GM12878 (cell line): Measurements from ENCODE around the gene GYS2. TPM values are rescaled to one million over a fixed set of nuclear protein-coding genes. Genes with fewer than 3 reads are reported as not detected.

Experiments used
- ATAC-seq: fragments of 200-7000 bp; cut with Tn5 transposase; 3 replicates; pipeline ENCODE4 v1.9.1; 2020; ENCODE audit warnings: mild to moderate bottlenecking, moderate library complexity
- BruUV-seq: library from RNA; stranded (reverse); fragments of 400-500 nt; replicated peaks from 2 replicates; lab custom pipeline; 2021; lab: Mats Ljungman, UMichigan
- CTCF ChIA-PET: fragments of 300-600 bp; sonication (Branson Sonifier 250); formaldehyde crosslinking; extraction: SDS; loops from one replicate; lab custom pipeline; 2021; ENCODE audit warnings: inconsistent platforms; lab: Yijun Ruan, JAX
- POLR2A ChIA-PET: fragments of 350-600 bp; formaldehyde crosslinking; extraction: SDS; loops from one replicate; lab custom pipeline; 2021; ENCODE audit warnings: inconsistent platforms; lab: Charles Lee
- RAD21 ChIA-PET: fragments of 300-600 bp; sonication (Branson Sonifier 250); formaldehyde crosslinking; loops from one replicate; lab custom pipeline; 2023; ENCODE audit warnings: antibody characterized with exemption; ENCODE audit not compliant: unreplicated experiment; lab: Charles Lee
- SMC1A ChIA-PET: fragments of 300-600 bp; sonication (Branson Sonifier 250); formaldehyde crosslinking; loops from one replicate; lab custom pipeline; 2023; ENCODE audit not compliant: unreplicated experiment, uncharacterized antibody; lab: Charles Lee
- DNase-seq: peaks from one replicate; pipeline ENCODE4 v3.0.0-alpha.2; 2011; ENCODE audit warnings: low read depth, low spot score
- FAIRE-seq: peaks from 3 replicates; lab custom pipeline; 2011; peaks lifted over from hg19 to GRCh38; lab: Jason Lieb, UNC
- H2AFZ ChIP-seq: 2 replicates; pipeline ENCODE4 v1.6.0; 2011; ENCODE audit warnings: low read depth, low read length, control low read depth; ENCODE audit not compliant: control insufficient read depth
- H3K27ac ChIP-seq: 2 replicates; pipeline ENCODE4 v1.5.1; 2011; ENCODE audit warnings: control low read depth; ENCODE audit not compliant: control insufficient read depth, insufficient read depth
- H3K27me3 ChIP-seq, 2 experiments: replicated peaks in 1 of 2; 2 replicates each; pipeline versions ENCODE4 v1.6.0 to v1.6.1; 2011; ENCODE audit warnings: low read length in 1 of 2; ENCODE audit not compliant: control insufficient read depth in 2 of 2, insufficient read depth in 2 of 2
- H3K36me3 ChIP-seq, 2 experiments: 2 replicates each; pipeline ENCODE4 v1.5.1; 2011; ENCODE audit warnings: low read length in 1 of 2; ENCODE audit not compliant: control insufficient read depth in 2 of 2, insufficient read depth in 2 of 2
- H3K4me1 ChIP-seq: 2 replicates; pipeline ENCODE4 v1.6.1; 2011; ENCODE audit warnings: mild to moderate bottlenecking, low read length, moderate library complexity, mixed read lengths; ENCODE audit not compliant: control insufficient read depth, insufficient read depth
- H3K4me2 ChIP-seq: 2 replicates; pipeline ENCODE4 v1.6.0; 2011; ENCODE audit warnings: control low read depth; ENCODE audit not compliant: control insufficient read depth, insufficient read depth
- H3K4me3 ChIP-seq: fragments of 200-600 bp; sonication (generic); 2 replicates; pipeline ENCODE4 v1.5.1; 2016
- H3K79me2 ChIP-seq: 2 replicates; pipeline ENCODE4 v1.6.0; 2011; ENCODE audit warnings: low read length; ENCODE audit not compliant: control insufficient read depth, insufficient read depth
- H3K9ac ChIP-seq: 2 replicates; pipeline ENCODE4 v1.8.0; 2011; ENCODE audit warnings: low read length, control low read depth, mixed read lengths; ENCODE audit not compliant: control insufficient read depth, insufficient read depth
- H3K9me3 ChIP-seq: replicated peaks from 3 replicates; pipeline ENCODE4 v1.5.1; 2011; ENCODE audit warnings: mild to moderate bottlenecking, low read length; ENCODE audit not compliant: control insufficient read depth, insufficient read depth
- H4K20me1 ChIP-seq: 2 replicates; pipeline ENCODE4 v1.6.0; 2011; ENCODE audit not compliant: control insufficient read depth, insufficient read depth
- ATF3 ChIP-seq: IDR thresholded peaks from 2 replicates; pipeline ENCODE4 v1.6.1; 2011; ENCODE audit warnings: low read depth, mild to moderate bottlenecking, low read length, moderate library complexity, borderline replicate concordance; ENCODE audit errors: extremely low read depth
- CUX1 ChIP-seq: IDR thresholded peaks from 2 replicates; pipeline ENCODE4 v1.6.1; 2012; ENCODE audit warnings: improper control_type of control experiment, low read depth, low read length; ENCODE audit not compliant: insufficient replicate concordance
- ELK1 ChIP-seq: IDR thresholded peaks from 2 replicates; pipeline ENCODE4 v1.6.1; 2012; ENCODE audit warnings: low read depth, low read length, improper control_type of control experiment
- HDAC2 ChIP-seq: fragments of 200-600 bp; sonication (generic); IDR thresholded peaks from 2 replicates; pipeline ENCODE4 v1.6.1; 2017
- IKZF2 ChIP-seq, 2 experiments: fragments of 450-650 bp; IDR thresholded peaks; 2 replicates each; pipeline ENCODE4 v1.6.1; 2017; ENCODE audit warnings: mild to moderate bottlenecking in 2 of 2, moderate library complexity in 2 of 2
- IRF4 ChIP-seq: IDR thresholded peaks from 2 replicates; pipeline ENCODE4 v1.6.1; 2011; ENCODE audit warnings: low read depth, low read length
- NR2F1 ChIP-seq: fragments of 450-650 bp; conservative IDR thresholded peaks from 2 replicates; pipeline ENCODE4 v1.6.1; 2017; ENCODE audit warnings: mild to moderate bottlenecking
- POLR2AphosphoS2 ChIP-seq: IDR thresholded peaks from 2 replicates; pipeline ENCODE4 v1.6.1; 2011; ENCODE audit warnings: low read depth, mild to moderate bottlenecking, low read length, improper control_type of control experiment, moderate library complexity
- SMAD1 ChIP-seq: fragments of 450-650 bp; IDR thresholded peaks from 2 replicates; pipeline ENCODE4 v1.6.1; 2018; ENCODE audit warnings: mild to moderate bottlenecking, low read depth; ENCODE audit not compliant: partially characterized antibody
- SP1 ChIP-seq: IDR thresholded peaks from one replicate; pipeline ENCODE4 v1.6.1; 2011; ENCODE audit warnings: low read depth, low read length
- SRF ChIP-seq, 2 experiments: IDR thresholded peaks; 2 replicates each; pipeline ENCODE4 v1.6.1; 2011; ENCODE audit warnings: low read depth in 2 of 2, low read length in 2 of 2, mild to moderate bottlenecking in 1 of 2, moderate library complexity in 1 of 2
- YBX1 ChIP-seq: fragments of 450-650 bp; IDR thresholded peaks from 2 replicates; pipeline ENCODE4 v1.6.1; 2016; ENCODE audit warnings: antibody characterized with exemption
- YY1 ChIP-seq: IDR thresholded peaks from 2 replicates; pipeline ENCODE4 v1.6.1; 2011; ENCODE audit warnings: low read depth, mild to moderate bottlenecking, low read length
- ZBED1 ChIP-seq: IDR thresholded peaks from 2 replicates; pipeline ENCODE4 v1.6.1; 2016; ENCODE audit warnings: borderline replicate concordance
- ZBTB4 ChIP-seq: fragments of 450-650 bp; formaldehyde crosslinking; IDR thresholded peaks from 2 replicates; pipeline ENCODE4 v1.4.0; 2022; ENCODE audit warnings: mild to moderate bottlenecking, moderate library complexity
- WGBS: methylation state at CpG from one replicate; pipeline ENCODE4 v1.1.6; 2016; ENCODE audit warnings: low lambda C conversion rate; ENCODE audit not compliant: insufficient replicate concordance, insufficient coverage; ENCODE audit errors: missing lambda C conversion rate; 5-methylcytosine and 5-hydroxymethylcytosine counted together
- in situ Hi-C: fragments of 300-500 bp; cut with MboI; formaldehyde crosslinking; loops from 9 replicates; pipeline ENCODE4 v1.14.3; 2018; ENCODE audit warnings: mixed read lengths
- intact Hi-C: fragments of 100-400 bp; cut with micrococcal nuclease; formaldehyde crosslinking; loops from one replicate; pipeline ENCODE4 v1.14.2; 2022; ENCODE audit not compliant: unreplicated experiment
- polyA plus RNA-seq, 11 experiments: library from polyadenylated mRNA; depleted of rRNA in 4 of 11; unstranded in 6 of 11; stranded (reverse) in 5 of 11; fragments of >200 nt; fragmentation: Nextera tagmentation in 4 of 11; fragmentation: Illumina TruSeq in 1 of 11; extraction: Ambion mirVana in 4 of 11; extraction: Trizol in 1 of 11; gene quantifications; 1 replicate in 1 of 11; 2 replicates in 10 of 11; pipeline versions ENCODE4 v1.2.1 to v1.2.3, GENCODE V29; 2011 to 2016; ENCODE audit warnings: inconsistent platforms in 2 of 11, missing spikeins in 2 of 11, low read depth in 1 of 11
- total RNA-seq, 4 experiments: library from RNA; depleted of rRNA in 3 of 4; stranded (reverse); fragments of >200 nt in 3 of 4; fragmentation: Illumina TruSeq in 1 of 4; extraction: Trizol in 1 of 4; gene quantifications; 2 replicates each; pipeline versions ENCODE4 v1.2.1 to v1.2.3, GENCODE V29; 2013 to 2021

Gene GYS2
- total and polyA plus RNA-seq, 10 of the 15 experiments (the other 5 are each of a cell fraction or from before 2014, with no cell fraction given) = not detected

- H4K20me1 ChIP-seq = no peaks in the 10 kb centered on the region
- no TSS peak for BruUV-seq
- no peaks in the 10 kb centered on the region for H3K4me1 ChIP-seq
- no peak overlapping the region for H3K9ac ChIP-seq
- H3K27ac ChIP-seq = no peak overlapping the region
- ChIA-PET CTCF (interaction anchor here (1.0 kb wide), 1 partner anchor 13 kb away, joined by 3 read pairs; no protein-coding TSS in a partner anchor), RAD21 (no interaction called here), POLR2A (no interaction called here), SMC1A (interaction anchor here (0.8 to 1.2 kb wide), 2 partner anchors 64 to 152 kb away, joined by 3 read pairs; no protein-coding TSS in a partner anchor)
- FAIRE-seq (no peak), ATAC-seq (no peak), DNase-seq (no peak)
- H3K36me3 ChIP-seq = no peaks in the 10 kb centered on the region
- intact Hi-C loops = no loop called here
- H2AFZ ChIP-seq = no peak overlapping the region
- H3K79me2 ChIP-seq = no peaks in the 10 kb centered on the region
- WGBS = 62% methylated on average over 12 of the region's 12 CpGs
- no peak overlapping the region for H3K4me3 ChIP-seq
- H3K4me2 ChIP-seq = peak overlapping the region; percentile 97; the same call in 1 of the 2 replicates
- no peaks in the 10 kb centered on the region; the same call in 2 of the 3 replicates for H3K9me3 ChIP-seq
- in situ Hi-C loops = no loop called here
- peaks cover 1 to 8% of the 10 kb centered on the region in 2 experiments; a peak in 3 of 4 replicates for H3K27me3 ChIP-seq
- TF ChIP-seq HDAC2 (no peak), ZBED1 (no peak), SMAD1 (no peak), ATF3 (no peak), YBX1 (no peak), IRF4 (no peak), ZBTB4 (CRISPR knock-in tag) (no peak), YY1 (no peak), POLR2AphosphoS2 (no peak), SRF (IDR thresholded peaks at IDR 0.05; ENCODE audit: low read depth in 2 of 2, low read length in 2 of 2) (no peak), IKZF2 (IDR thresholded peaks at IDR 0.05) (no peak), ELK1 (no peak), SP1 (no peak), CUX1 (no peak), NR2F1 (no peak)
These were observed 77.8 kb downstream of the GYS2 start for GRCh38 chr12:21526721-21527345.
